Measurements from ENCODE around the gene FOXP1.

The FOXP1 gene

GRCh38 chr3:71210257-71211007 lies 373.1 kb downstream of the FOXP1 start:
- DNase-seq (ENCODE audit: low read depth), result no peak

DNA sequence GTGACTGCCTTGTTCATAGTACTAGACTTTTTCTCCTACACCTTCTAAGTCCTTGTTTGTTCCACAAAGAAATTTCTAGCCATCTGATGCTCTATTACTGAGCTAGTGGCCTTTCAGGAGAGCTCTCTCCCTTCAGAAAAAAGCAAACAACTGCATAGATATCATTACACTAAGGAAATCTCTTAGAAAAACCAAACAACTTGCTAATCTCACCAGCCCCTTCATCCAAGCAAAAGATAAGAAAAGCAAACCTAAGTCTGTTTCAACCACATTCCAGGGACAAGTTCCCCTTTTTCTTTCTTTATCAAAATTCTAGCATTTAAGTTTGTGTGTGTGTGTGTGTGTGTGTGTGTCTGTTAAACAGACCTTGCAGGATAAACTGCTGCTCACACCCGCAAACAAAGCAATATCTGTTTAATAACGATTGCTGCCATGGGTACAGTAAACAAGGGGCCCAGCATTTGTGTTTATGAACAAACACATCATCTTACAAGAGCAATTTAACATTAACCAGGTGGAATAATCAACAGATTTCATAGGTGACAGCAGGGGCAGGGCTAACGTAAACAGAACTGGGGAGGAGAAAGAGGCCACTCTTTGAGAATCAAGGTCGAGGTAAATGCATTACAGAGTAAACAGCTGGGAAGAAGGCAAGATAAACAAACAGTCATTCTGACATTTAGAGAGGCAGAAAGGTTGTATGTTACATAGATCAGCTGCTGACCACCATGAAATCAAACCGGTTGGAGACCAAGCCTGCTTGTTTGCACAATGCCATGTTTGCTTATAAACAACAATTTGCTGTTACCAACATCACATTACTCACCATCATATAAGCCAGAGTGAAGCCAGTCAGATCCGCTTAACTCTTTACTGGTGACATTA lies 375.1 kb downstream of the FOXP1 start:
- DNase-seq (ENCODE audit: low read depth), result no peak

DNA sequence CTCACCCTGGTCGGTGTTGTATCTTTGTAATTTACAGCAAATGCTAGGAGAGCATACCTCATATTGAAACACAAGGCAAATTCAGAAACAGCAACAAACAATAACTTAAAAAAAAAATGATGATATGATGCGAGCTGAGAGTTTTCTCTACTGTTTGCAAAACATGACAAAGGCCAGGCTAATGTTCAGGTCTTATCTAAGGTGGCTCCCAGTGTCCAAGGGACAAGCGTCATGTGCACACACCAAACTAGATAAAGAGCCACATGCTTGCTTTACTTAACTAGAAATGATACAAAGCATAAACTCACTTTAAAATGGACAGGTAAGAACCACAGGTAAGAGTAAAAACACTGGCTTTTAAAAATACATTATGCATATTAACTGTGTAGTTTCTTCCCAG lies 375.9 kb downstream of the FOXP1 start:
- no peak for DNase-seq (ENCODE audit: low read depth)

GRCh38 chr3:71206305-71207165 lies 377.0 kb downstream of the FOXP1 start:
- no peak for DNase-seq (ENCODE audit: low read depth)

DNA sequence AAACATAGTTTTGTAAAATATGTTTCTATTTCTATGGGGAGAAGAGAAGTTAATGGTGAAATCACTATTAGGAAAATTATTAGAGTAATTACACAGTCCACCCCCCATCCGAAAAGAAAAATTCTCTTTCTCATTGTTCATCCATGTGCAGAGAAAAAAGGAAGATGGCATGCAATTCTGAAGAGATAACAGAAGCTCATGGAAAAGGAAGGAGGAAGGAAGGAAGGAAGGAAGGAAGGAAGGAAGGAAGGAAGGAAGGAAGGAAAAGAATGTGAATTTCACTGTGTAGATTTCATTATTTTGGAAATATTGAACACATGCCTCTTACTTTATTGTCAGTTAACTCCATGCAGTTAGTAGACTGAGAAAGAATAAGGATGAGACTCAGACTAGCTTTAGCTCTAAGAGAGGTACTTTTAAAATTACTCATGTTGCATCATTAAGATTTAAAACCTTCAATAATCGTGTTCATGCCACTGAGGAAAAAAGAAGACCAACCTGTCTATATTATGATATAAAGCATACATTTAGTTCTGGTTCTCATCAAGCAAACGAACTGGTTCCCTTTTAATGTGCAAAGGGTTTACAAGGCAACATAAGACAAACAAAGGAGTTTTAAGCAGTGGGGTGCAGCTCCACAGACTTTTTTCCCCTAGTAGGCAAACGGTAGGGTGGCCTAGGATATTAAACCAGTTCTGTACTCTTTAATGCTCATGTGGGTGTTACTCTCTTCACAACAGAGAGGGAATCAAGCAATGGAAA lies 379.6 kb downstream of the FOXP1 start:
- DNase-seq (ENCODE audit: low read depth), result no peak

GRCh38 chr3:71202848-71203533 lies 380.5 kb downstream of the FOXP1 start:
- DNase-seq (ENCODE audit: low read depth), result no peak

- no peak for DNase-seq (ENCODE audit: low read depth)
These were observed 381.6 kb downstream of the FOXP1 start for GRCh38 chr3:71201939-71202338.

GRCh38 chr3:71197841-71198565 lies 385.5 kb downstream of the FOXP1 start:
- no peak for DNase-seq (ENCODE audit: low read depth)

GRCh38 chr3:71195492-71195891 lies 388.0 kb downstream of the FOXP1 start:
- DNase-seq (ENCODE audit: low read depth), result no peak

DNA sequence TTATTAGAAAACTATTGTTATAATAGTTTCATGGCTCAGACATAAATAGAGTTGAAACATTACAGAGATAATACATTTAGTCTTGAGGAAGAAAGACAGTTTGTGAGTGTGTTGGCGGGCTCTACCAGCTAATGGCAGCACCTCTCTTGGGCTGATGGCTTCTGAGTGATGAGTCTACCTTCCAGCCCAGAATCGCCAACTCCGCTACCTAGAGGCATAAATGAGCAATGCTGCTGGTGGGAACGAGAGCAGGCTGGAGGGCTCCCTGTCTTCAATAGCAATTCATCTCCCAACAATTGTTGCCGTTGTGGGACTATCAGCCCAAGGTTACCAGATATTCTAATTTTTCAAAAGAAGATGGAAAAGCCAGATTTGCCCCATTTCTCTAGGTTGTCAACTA lies 388.7 kb downstream of the FOXP1 start:
- no peak for DNase-seq (ENCODE audit: low read depth)

DNA sequence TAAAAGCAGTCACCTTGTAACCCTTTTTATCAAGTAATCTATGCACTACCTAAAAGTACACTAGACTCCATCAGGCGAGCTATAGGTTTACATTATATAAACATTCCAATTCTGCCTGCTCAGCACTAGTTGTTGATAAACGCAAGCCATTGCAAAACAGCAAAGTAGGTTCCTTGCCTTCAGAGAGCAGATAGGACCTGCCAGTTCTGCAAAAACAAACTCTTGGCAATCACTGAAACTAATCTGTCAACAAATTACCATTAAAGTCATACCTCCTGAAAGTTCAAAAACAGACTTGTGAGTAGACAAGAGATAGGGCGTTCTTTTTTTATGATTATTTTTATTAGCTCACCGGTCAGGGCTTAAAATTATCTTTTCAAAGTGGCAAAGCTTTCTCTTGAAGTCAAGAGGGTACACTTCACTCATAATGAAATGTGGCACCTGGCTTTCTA lies 392.5 kb downstream of the FOXP1 start:
- DNase-seq (ENCODE audit: low read depth), result no peak

DNA sequence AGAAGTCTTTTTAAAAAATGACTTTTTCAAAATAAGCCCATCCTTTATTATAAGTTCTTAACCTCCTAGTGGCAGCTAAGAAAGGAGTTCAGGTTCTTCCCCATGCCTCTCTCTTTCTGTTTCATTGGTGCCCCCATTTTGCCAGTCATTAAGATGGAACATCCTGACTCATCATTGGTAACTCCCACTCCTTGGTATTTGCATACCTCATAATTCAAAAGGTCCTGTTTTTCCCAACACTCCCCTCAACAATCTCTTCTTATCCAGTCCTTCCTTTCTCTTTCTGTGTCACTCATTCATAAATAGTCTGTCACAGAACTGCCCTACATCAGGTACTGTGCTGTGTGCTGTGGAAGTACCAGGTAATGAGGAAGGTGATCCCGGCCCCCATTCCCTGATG lies 394.0 kb downstream of the FOXP1 start:
- DNase-seq (ENCODE audit: low read depth), result no peak

- DNase-seq (ENCODE audit: low read depth), result no peak
These were observed 395.8 kb downstream of the FOXP1 start for GRCh38 chr3:71187715-71188114.

DNA sequence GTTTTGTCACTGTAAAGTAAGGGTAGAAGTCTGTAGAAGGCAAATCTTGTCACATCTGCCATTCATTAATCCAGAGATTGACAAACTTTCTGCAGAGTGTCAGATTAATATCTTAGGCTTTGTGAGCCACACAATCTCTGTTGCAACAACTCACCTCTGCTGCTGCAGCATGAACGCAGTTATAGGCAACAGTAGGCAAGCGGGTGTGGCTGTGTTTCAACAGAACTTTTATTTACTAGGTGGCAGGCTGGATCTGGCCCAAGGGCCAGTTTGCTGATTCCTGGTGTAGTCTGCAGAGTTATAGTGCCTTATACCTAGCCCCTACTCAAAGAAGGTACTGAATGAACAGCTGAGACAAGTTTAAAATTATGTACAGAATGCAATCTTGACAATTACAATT lies 396.7 kb downstream of the FOXP1 start:
- no peak for DNase-seq (ENCODE audit: low read depth)

DNA sequence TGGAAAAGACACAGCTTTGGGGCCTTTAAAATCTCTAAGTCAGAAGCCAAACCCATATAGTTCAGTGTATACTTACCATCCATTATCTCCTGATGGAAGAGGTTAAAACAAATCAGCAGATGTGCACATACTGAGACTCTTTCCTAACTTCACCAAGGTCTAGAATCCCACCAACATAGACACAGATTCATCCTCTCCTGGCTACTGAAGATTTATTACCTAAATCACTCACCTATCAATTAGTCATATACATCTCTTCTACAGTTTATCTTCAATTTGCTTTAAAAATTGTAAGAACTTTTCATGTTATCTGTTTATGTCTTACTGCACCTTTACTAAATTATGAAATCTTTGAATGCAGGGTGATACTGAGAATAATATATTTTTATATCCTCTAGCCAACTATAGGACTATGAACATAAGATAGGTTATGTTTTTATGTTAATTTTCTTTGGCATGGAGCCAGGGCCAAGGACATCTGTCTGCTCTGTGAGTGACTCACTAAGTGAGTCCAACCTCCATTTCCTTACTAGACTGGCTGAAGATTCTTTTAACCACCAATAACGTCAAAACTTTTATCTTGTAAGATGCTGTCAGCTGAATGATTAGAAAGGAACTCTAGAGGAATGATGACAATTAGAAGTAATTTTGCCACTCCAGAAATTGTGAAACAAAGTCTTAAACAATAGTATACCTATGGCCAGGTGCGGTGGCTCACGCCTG lies 397.6 kb downstream of the FOXP1 start:
- no peak for DNase-seq (ENCODE audit: low read depth)

- no peak for DNase-seq (ENCODE audit: low read depth)
These were observed 399.3 kb downstream of the FOXP1 start for GRCh38 chr3:71184252-71184651.

DNA sequence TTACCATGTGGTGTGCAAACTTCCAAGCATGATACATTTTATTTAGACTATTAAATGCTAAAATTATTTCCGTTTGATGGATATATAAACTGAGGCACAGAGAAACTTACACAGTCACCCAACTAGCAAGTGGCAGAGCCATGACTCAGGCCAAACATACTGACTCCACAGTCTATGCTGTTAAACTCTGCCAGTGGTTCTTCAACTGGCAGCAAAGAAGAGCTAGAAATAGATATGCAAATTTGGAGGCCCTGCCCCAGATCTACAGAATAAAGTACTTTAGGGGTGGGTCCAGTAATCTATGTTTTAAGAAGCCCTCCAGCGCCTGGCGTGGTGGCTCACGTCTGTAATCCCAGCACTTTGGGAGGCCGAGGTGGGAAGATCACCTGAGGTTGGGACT lies 400.0 kb downstream of the FOXP1 start:
- no peak for DNase-seq (ENCODE audit: low read depth)

DNA sequence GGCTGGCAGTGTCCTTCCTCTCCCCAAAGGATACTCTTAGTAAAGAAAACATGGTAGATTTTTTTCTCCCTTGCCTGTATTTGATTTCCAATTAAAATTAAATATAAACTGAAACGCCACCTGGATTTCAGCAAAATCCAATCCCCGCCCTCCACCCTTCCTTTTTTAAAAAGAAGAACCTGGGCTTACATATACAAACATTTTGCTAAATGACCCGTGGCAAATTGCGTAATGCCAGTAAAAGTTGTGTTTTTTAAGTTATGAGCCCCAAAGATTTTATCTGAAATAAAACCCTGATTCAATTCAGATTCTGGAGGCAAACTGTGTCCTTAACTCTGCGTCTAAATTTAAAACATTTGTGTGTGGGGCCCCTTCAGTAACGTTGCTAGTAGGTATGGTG lies 403.0 kb downstream of the FOXP1 start:
- no peak for DNase-seq (ENCODE audit: low read depth)

DNA sequence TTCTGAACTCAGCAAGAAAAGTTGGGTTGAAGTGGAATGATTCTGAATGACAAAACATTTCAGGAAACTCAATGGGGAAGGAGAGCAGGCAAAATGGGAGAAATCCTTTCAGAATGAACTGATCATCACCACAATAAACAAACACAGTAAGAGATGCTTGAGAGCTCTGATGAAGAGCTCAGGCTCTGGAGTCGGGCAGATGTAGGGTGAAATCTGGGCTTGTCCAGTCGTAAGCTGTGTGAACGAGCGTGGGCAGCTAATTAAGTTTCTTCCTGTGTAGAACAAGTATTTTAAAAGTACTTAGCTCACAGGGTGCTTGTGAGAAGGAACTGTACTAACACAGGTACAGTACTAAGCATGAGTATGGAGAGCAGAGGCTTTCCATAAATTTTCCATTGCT lies 406.2 kb downstream of the FOXP1 start:
- DNase-seq (ENCODE audit: low read depth), result no peak

GRCh38 chr3:71176366-71176765 lies 407.2 kb downstream of the FOXP1 start:
- no peak for DNase-seq (ENCODE audit: low read depth)

Measured in stimulated activated CD8-positive, alpha-beta memory T cell treated with anti-CD3 and anti-CD28 coated beads, Interleukin-12 subunit alpha, Interleukin-12 subunit beta, amount 100 ng/mL, for 4 hours (primary cell).